Left renal cortex interstitium (tissue), 4 donors: ENCODE data around the gene TIAM2. TPM values are rescaled to one million over a fixed set of nuclear protein-coding genes. Genes with fewer than 3 reads are reported as not detected.

ENCODE experiments used
- DNase-seq, 4 donors: peaks; one replicate each; pipeline ENCODE4 v3.0.0-alpha.2; 2013; ENCODE audit warnings: low read depth in 4 of 4, low spot score in 2 of 4, missing footprints in 1 of 4
- polyA plus RNA-seq, 4 donors: library from polyadenylated mRNA; unstranded; fragments of 120-200 nt; gene quantifications; one replicate each; pipeline ENCODE4 v1.2.1, GENCODE V29; 2013; ENCODE audit not compliant: insufficient read length in 4 of 4

TIAM2 gene
- polyA plus RNA-seq, 4 donors = 17.8 to 21.0 (median 19.5) TPM

GRCh38 chr6:155270561-155271091, 275.5 kb downstream of the TIAM2 start:
- no peak for DNase-seq

DNA sequence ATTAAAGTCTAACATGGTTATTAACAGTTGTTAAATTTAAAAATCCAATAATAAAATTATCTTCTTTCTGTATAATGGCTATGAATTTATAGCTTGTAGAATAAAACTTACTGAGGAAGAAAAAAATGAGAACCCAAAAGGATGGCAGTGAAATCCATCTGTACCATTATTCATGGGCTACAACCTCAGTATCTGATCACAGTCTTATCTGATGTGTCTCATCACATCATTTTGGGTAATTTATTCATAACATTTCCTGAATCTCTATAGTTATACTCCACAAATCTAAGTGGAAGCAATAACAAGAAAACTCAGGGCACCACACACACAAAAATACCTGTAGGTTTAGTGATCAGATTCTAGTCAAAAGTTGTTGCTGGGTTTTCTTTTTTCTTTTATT, 276.0 kb downstream of the TIAM2 start:
- DNase-seq = no peak

DNA sequence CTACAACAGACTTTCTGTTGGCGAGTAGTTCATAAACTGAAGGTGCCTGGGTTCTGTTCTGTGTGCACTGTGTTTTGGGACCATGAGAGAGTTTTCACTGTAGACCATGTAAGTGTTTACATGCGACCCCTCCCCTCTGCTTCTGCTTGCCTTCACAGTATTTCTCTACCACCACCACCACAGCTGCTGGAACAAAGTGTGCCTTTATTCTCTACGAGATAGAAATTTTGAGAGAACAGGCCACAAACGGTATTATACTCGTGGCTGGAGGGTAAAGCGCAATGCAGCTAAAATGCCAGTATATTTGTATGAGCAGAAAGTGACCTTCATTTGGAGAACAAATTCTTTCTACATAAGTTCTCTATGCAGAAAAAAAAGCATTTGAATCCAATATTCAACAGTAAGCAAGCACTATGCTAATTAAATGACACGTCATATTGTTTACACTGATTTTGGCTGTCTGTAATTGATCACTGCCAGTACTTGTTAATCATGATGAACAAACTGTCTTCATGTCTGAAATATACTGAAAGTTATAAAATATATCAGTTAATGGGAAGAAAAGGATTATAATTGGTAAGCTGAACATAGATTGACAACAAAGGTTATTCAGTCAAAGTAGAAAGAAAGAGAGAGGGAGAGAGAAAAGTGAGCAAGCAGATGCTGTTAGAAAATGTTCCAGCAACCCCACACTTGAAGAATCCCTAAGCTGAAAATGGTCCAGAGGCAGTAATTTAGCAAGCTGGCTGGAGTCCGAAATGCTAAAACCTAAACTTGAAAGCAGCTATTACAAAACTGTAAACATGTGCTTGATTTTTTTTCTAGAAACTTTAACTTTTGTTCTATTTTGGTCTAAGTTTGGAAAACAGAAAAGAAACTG, 277.5 kb downstream of the TIAM2 start:
- DNase-seq = peak in 1 of 4 donors; percentile 19

DNA sequence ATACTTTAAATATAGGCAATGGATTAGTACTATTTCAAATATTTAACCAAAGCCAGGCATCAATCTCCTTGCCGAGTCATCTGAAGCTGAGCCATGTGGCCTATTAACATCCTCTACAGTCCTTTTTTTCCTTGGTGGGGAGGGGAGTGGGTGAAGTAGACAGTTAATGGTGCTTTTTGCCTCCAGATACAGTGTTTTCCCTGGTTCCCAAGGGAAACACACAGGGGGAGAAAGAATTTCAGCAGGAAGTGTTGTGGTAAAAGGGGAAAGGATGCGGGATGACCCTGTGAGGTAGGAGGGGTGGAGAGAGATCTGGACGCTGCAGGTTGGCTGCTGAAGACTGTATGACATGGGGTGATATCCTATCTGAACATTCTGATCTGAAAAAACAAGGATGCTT, 278.3 kb downstream of the TIAM2 start:
- DNase-seq = no peak

- DNase-seq = no peak
Observed at GRCh38 chr6:155274106-155274505, 279.0 kb downstream of the TIAM2 start.

- no peak for DNase-seq
Observed at GRCh38 chr6:155274533-155274932, 279.4 kb downstream of the TIAM2 start.

DNA sequence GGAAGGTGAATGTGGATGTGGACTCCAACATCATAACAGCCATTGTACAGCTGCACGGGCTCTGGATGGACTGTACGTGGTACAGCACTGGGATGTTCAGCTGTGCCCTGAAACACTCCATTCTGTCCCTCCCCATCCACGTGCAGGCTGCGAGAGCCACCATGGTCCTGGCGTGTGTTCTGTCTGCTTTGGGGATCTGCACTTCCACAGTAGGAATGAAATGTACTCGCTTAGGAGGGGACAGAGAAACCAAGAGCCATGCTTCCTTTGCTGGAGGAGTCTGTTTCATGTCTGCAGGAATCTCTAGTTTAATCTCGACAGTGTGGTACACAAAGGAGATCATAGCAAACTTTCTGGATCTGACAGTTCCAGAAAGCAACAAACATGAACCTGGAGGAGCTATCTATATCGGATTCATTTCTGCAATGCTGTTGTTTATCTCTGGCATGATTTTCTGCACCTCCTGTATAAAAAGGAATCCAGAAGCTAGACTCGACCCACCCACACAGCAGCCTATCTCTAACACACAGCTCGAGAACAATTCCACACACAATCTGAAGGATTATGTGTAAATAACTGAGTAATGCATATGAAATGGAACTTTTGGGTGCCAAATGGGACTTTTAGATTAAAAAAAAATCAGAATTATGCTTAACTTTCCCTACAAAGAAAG, 280.8 kb downstream of the TIAM2 start:
- no peak for DNase-seq

DNA sequence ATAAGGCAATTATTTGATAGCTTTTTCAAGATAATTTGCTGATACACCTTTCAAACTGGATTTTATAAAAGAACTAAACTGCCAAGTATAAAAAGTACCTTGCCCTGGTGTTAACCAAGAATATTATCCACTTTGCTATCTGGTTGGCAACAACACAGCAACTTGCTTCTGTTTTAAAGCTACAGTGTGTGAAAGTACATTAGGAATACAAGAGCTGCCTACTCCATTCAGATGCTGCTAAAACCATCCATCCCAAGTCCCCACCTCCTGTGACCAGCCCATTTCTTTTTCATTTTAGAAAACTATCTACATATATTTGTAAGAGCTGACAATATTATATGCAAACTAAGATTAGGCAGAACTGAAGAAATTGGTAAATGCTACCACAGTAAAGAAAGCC, 281.5 kb downstream of the TIAM2 start:
- DNase-seq = no peak

DNA sequence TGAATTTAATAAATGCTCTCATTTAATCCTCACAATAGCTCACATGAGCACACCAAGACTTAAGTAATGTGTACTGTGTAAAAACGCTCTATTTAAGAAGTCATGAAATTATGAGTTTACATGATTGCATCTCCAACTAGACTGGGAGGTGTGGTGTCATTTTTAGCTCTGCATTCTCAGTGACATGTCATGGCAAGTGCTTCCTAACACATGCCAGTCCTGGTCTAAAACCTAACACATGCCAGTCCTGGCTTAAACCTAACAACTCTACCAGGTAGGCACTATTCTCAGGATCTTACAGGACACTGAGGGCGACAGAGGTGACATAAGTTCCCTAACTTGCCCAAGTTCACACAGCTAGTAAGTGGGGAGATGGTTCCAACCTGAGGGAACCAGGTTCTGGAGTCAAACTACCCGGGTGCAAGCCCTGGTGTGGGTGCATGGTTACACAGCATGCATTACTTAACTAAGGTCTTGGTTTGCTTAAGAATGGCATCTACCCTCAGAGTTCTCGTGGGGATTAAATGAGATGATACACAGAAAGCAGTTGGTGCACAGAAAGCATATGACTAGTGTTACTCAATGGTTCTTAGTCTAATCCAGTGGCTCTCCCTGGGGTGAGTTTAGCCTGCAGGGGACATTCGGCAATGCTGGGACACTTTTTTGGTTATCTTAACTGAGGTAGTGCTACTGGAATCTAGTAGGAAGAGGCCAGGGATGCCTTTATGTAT, 283.4 kb downstream of the TIAM2 start:
- no peak for DNase-seq

GRCh38 chr6:155284775-155285174, 289.7 kb downstream of the TIAM2 start:
- DNase-seq = no peak

GRCh38 chr6:155287762-155288161, 292.6 kb downstream of the TIAM2 start:
- no peak for DNase-seq

GRCh38 chr6:155290491-155290890, 295.4 kb downstream of the TIAM2 start:
- DNase-seq = no peak

GRCh38 chr6:155291291-155291690, 296.2 kb downstream of the TIAM2 start:
- no peak for DNase-seq

DNA sequence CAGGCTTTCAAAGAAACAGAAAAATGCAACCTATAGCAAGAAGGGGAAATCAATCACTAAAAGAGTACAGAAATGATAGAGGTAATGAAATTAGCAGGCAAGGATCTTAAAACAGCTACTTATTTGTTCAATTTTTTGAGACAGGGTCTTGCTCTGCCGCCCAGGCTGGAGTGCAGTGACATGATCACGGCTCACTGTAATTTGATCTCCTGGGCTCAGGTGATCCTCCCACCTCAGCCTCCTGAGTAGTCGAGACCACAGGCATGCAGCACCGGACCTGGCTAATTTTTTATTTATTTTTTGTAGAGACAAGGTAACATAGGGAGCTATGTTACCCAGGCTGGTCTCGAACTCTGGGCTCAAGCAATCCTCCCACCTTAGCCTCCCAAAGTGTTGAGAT, 297.6 kb downstream of the TIAM2 start:
- DNase-seq = no peak

DNA sequence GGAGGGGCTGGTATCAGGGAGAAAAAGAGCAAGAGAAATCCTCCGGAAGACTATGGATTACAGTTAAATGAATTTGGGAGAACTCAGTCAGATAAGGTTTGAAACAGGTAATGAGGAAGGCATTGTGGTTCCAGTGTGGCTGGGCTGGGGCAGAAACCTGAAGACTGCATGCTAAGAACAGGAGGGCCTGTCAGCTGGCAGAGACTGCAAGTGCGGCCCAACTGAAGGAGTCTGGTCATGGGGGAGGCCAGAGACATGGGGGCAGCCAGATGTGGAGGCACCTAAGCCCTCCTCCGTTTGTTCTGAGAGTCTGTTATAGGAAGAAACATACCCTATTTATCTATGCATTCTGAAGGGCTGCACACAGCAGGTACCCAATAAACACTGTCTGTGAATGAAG, 302.6 kb downstream of the TIAM2 start:
- DNase-seq = no peak

DNA sequence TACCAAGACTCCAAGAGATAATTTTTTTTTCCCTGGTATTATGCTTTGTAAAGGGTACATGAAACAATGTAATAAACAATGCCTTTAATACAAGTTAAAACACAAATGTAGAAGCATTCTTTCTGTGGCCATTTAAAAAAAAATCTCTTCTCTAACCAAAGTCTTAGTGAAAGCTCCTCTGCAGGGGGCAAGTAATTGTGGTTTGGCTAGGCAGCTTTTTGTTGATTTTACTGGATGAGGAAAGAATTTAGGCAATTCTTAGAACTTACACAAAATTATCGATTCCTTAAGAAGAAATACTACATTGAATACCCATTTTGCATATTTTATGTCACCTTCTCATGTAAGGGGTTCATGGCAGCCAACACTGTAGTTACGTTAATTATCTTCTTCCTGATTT, 306.8 kb downstream of the TIAM2 start:
- no peak for DNase-seq

- DNase-seq = no peak
Observed at GRCh38 chr6:155303361-155303870, 308.3 kb downstream of the TIAM2 start.

DNA sequence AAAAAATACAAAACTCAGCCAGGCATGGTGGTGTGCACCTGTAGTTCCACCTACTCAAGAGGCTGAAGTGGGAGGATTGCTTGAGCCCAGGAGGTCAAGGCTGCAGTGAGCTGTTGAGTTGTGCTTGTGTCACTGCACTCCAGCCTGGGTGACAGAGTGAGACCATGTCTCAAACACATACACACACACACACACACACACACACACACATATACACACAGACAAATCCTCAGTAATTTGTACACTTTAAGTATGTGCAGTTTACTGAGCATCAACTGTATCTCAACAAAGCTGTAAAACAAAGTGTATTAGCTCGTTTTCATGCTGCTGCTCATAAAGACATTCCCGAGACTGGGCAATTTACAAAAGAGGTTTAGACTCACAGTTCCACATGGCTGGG, 311.8 kb downstream of the TIAM2 start:
- DNase-seq = no peak
